Measurements from ENCODE around the gene VSX1.

Gene VSX1

GRCh38 chr20:25038591-25039015 is 43.3 kb downstream of the VSX1 start:
- DNase-seq: peak in 1 of 2 experiments; percentile 35

- no peak for DNase-seq
These were observed 43.9 kb downstream of the VSX1 start for GRCh38 chr20:25038103-25038410.

- no peak for DNase-seq
These were observed 44.4 kb downstream of the VSX1 start for GRCh38 chr20:25037288-25038102.

DNA sequence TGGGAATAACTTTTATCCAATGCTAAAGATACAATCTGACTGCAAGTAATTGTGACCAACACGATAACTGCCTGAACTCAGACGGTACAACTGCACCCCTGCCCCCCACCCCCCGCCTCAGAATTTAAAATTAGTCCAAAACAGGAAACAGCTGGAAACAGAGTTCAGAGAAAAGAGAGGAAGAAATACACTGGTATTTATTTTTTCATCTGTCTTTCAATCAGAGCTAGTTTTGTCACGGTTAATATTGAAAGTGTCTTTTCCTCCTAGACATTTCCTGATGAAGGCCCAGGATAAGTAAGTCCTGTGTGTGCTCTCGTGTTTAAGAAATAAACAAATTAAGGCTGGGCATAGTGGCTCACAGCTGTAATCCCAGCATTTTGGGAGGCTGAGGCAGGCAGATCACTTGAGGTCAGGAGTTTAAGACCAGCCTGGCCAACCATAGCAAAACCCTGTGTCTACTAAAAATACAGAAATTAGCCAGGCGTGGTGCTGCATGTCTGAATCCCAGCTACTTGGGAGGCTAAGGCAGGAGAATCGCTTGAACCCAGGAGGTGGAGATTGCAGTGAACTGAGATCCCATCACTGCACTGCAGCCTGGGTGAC is 45.5 kb downstream of the VSX1 start:
- no peak for DNase-seq

DNA sequence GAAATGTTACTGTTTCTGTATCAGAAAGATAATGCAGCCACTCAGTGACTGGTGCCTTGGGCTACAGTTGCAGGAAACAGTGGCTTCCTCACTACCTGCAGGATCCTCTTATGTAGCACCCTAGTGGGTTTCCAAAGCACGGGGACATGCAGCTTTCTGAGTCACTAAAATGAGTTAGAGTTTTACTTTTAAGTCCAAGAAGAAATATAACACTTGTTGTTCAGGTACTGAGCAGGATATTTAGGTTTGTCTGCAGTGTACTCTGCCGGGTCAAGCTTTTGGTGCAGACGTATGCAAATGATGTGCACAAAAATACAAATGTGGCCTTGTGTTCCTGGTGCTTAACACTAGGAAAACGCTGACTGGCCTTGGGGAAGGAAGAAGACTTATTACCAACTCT is 46.0 kb downstream of the VSX1 start:
- no peak for DNase-seq

DNA sequence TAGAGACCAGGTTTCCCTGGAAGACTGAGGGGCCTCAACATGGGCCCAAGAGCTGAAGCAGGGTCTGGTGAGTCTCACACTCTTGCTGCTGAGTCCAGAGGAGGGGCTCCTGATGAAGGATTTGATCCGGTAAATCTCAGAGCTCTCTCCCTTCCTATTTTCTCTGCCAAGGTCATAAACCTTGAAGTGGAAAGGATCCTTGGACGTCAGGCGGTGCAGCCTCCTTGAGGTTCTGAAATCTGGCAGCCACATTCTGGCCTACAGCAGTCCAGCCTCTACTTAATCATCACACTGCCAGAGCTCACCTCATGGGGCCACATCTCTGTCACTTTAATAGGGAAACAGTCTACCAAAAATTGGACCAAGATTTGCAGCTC is 48.0 kb downstream of the VSX1 start:
- DNase-seq: no peak

DNA sequence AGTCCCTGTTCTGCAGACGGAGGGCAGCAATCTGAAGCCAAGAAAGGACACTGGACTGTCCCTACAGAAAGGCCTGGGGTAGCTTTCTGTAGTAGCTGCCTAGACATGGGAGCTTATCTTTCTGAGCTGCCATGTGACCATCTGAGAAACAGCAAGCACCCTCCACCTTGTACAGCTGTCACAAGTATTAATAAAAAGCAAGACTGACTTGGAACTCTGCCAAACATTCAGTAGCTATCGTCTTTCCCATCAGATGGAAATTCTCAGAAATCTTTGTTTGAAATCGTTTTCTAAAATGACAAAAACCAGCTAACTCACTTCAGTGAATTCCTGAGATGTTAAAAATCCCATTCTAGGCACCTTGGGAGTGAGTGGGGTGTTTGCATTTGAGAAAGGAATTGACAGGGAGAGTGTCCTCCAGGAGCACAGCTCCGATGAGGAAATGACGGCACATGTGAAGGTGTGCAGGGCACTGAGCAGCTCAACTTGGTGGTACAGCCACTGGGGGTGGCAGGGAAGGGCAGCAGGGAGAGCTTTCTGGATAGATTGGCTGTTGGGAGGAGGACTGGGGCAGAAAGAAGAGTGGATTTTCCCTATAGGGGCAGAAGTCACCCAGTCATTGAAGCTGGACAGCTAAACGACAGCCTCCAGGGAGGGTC is 48.5 kb downstream of the VSX1 start:
- peak; percentile 74 to 94 for DNase-seq

- peak in 1 of 2 experiments; percentile 37 for DNase-seq
These were observed 49.3 kb downstream of the VSX1 start for GRCh38 chr20:25032478-25033264.

DNA sequence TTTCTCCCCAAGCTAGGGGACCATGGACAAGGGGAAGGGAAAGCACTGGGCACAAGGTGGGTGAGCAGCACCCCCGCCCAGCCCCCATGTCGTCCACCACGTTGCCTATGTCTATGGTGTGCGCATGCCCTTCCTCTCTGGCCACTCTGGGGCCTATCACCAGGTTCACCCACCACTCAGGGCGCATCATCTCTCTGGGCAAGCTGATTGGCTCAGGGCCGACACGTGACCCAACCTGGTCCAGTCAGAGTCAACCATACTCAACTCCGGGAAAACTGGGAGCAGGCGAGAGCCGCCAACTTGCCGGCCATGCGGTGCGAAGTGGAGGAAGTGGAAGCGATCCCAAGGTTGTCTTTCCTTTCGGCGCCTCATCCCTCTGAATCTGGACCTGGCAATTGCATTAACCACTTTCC is 49.9 kb downstream of the VSX1 start:
- no peak for DNase-seq

GRCh38 chr20:25031241-25031640 is 50.7 kb downstream of the VSX1 start:
- no peak for DNase-seq

GRCh38 chr20:25030649-25031207 is 51.2 kb downstream of the VSX1 start:
- no peak for DNase-seq

- no peak for DNase-seq
These were observed 51.8 kb downstream of the VSX1 start for GRCh38 chr20:25030007-25030648.

- no peak for DNase-seq
These were observed 55.8 kb downstream of the VSX1 start for GRCh38 chr20:25025986-25026605.
